K562 (cell line): ENCODE data around the gene WDR46. TPM values are rescaled to one million over a fixed set of nuclear protein-coding genes. Genes with fewer than 3 reads are reported as not detected.

Experiments used
- GTF2A2 ChIP-seq: IDR thresholded peaks from 2 replicates; pipeline ENCODE4 v1.6.1; 2016; ENCODE audit warnings: mild to moderate bottlenecking, missing genetic modification characterization, missing compliant biosample characterization
- HDAC1 ChIP-seq, 2 experiments: fragments of 450-650 bp; IDR thresholded peaks; 2 replicates each; pipeline ENCODE4 v1.6.1; 2016 to 2017; ENCODE audit warnings: inconsistent platforms in 1 of 2, mild to moderate bottlenecking in 1 of 2, moderate library complexity in 1 of 2
- HNRNPUL1 ChIP-seq: fragments of 200-400 bp; formaldehyde crosslinking; IDR thresholded peaks from 2 replicates; pipeline ENCODE4 v1.6.1; 2017; ENCODE audit warnings: low read length
- JUN ChIP-seq, 2 experiments: sonication (generic) in 1 of 2; formaldehyde crosslinking in 1 of 2; IDR thresholded peaks; 2 replicates each; pipeline versions ENCODE4 v1.6.1 to v1.8.0; 2012 to 2022; ENCODE audit warnings: borderline replicate concordance in 2 of 2, mild to moderate bottlenecking in 2 of 2, improper control_type of control experiment in 1 of 2, low read depth in 1 of 2, low read length in 1 of 2, missing genetic modification reagents in 1 of 2
- MEF2A ChIP-seq: IDR thresholded peaks from 2 replicates; pipeline ENCODE4 v1.6.1; 2011; ENCODE audit warnings: low read depth, mild to moderate bottlenecking, low read length, moderate library complexity; ENCODE audit not compliant: control insufficient read depth
- MTF1 ChIP-seq: fragments of 250-450 bp; sonication (Bioruptor Pico); IDR thresholded peaks from 2 replicates; pipeline ENCODE4 v1.9.0; 2021; ENCODE audit warnings: moderate library complexity, mild to moderate bottlenecking, inconsistent platforms, borderline replicate concordance
- MXI1 ChIP-seq: IDR thresholded peaks from 2 replicates; pipeline ENCODE4 v1.6.1; 2011; ENCODE audit warnings: low read depth, mild to moderate bottlenecking, improper control_type of control experiment, low read length
- NONO ChIP-seq, 2 experiments: fragments of 200-400 bp in 1 of 2; fragments of 450-650 bp in 1 of 2; formaldehyde crosslinking in 1 of 2; IDR thresholded peaks; 2 replicates each; pipeline ENCODE4 v1.6.1; 2017; ENCODE audit warnings: low read depth in 2 of 2, mild to moderate bottlenecking in 2 of 2, moderate library complexity in 2 of 2, low read length in 1 of 2
- RFX7 ChIP-seq: fragments of 250-450 bp; sonication (Bioruptor Pico); IDR thresholded peaks from 2 replicates; pipeline ENCODE4 v1.5.1; 2021; ENCODE audit warnings: mild to moderate bottlenecking
- SAP30 ChIP-seq: fragments of 200-600 bp; sonication (generic); IDR thresholded peaks from 2 replicates; pipeline ENCODE4 v1.6.1; 2012; ENCODE audit warnings: borderline replicate concordance, low read depth, mild to moderate bottlenecking, moderate library complexity, low read length, control low read depth, inconsistent platforms; ENCODE audit not compliant: insufficient read depth, poor library complexity, severe bottlenecking
- SIN3A ChIP-seq, 2 experiments: fragments of 150-350 bp in 1 of 2; IDR thresholded peaks; 2 replicates each; pipeline ENCODE4 v1.6.1; 2011 to 2016; ENCODE audit warnings: borderline replicate concordance in 2 of 2, low read depth in 2 of 2, low read length in 2 of 2, mild to moderate bottlenecking in 2 of 2, moderate library complexity in 2 of 2; ENCODE audit not compliant: control insufficient read depth in 1 of 2
- SIRT6 ChIP-seq: IDR thresholded peaks from one replicate; pipeline ENCODE4 v1.6.1; 2012; ENCODE audit warnings: low read depth, mild to moderate bottlenecking, control low read depth, inconsistent platforms, low read length, moderate library complexity
- SMARCA5 ChIP-seq: fragments of 450-650 bp; IDR thresholded peaks from 2 replicates; pipeline ENCODE4 v1.6.1; 2016
- SMC3 ChIP-seq: conservative IDR thresholded peaks from 2 replicates; pipeline ENCODE4 v1.6.1; 2011; ENCODE audit warnings: low read depth, low read length, improper control_type of control experiment; ENCODE audit not compliant: insufficient read depth
- polyA plus RNA-seq, 8 experiments: library from polyadenylated mRNA; depleted of rRNA in 4 of 8; stranded (reverse) in 5 of 8; unstranded in 3 of 8; fragments of >200 nt; fragmentation: Nextera tagmentation in 2 of 8; fragmentation: Illumina TruSeq in 1 of 8; extraction: Ambion mirVana in 2 of 8; extraction: Trizol in 1 of 8; gene quantifications; 2 replicates each; pipeline versions ENCODE4 v1.2.1 to v1.2.3, GENCODE V29; 2011 to 2014; ENCODE audit warnings: inconsistent platforms in 1 of 8, missing spikeins in 1 of 8
- total RNA-seq, 7 experiments: library from RNA; depleted of rRNA in 6 of 7; stranded (reverse); fragments of >200 nt in 6 of 7; fragmentation: Illumina TruSeq in 2 of 7; extraction: Trizol in 2 of 7; gene quantifications; 2 replicates each; pipeline versions ENCODE4 v1.2.1 to v1.2.3, GENCODE V29; 2011 to 2021; ENCODE audit warnings: low replicate concordance in 1 of 7
- TF ChIP-seq, protein P1 (sequence below): sonication (generic); formaldehyde crosslinking; IDR thresholded peaks from 2 replicates; pipeline ENCODE4 v1.8.0; 2023; ENCODE audit warnings: mild to moderate bottlenecking, missing genetic modification reagents
- TF ChIP-seq, protein P2 (sequence below): sonication (generic); IDR thresholded peaks from 2 replicates; pipeline ENCODE4 v1.6.1; 2016

The WDR46 gene
- total and polyA plus RNA-seq, 9 of the 15 experiments (the other 6 are each of a cell fraction or from before 2014, with no cell fraction given) = 8.9 to 146 (median 93.1) TPM

DNA sequence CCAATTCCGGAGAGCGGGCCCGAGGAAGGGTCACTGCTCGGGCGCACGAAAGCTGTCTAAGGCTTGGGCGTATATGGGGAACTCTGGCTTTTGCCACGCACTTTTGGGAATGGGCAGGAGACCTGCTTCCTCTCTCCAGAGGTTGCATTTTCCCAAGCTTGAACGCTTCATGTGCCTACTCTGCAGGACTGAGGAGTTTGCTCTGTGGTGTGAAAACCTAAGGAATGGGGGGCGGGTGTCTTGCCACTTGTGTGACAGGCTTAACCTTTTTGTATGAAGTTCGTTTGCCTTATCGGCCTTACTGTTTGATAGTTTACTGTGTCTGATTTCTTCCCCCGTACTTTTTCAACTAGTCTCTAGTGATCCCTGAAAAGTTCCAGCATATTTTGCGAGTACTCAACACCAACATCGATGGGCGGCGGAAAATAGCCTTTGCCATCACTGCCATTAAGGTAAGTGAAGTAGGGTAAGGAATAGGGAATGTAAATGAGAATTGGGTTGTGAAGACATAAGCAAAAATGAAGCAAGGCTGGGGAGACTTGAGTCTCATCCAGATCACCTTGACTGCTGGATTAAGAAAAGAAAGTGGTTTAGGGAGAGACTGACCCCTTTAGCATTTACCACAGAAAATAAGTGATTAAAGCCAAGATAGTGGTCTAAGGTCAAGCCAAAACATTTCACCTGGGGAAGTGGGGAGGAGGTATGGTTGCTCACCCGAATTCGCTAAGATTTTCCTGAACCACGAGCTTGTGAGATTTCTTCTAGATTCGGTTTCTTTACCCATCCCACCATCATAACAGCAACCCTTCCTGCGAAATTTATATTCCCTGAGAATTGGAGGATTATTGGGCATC is 16.5 kb downstream of the WDR46 start (continued):
- peak; percentile 74 for TF ChIP-seq HNRNPUL1
- TF ChIP-seq SAP30 = peak; percentile 88
- TF ChIP-seq MTF1 (CRISPR knock-in tag) = 0 out of 2 replicates have a peak, but pooled peaks have one; percentile 11
- TF ChIP-seq, protein P1, sequence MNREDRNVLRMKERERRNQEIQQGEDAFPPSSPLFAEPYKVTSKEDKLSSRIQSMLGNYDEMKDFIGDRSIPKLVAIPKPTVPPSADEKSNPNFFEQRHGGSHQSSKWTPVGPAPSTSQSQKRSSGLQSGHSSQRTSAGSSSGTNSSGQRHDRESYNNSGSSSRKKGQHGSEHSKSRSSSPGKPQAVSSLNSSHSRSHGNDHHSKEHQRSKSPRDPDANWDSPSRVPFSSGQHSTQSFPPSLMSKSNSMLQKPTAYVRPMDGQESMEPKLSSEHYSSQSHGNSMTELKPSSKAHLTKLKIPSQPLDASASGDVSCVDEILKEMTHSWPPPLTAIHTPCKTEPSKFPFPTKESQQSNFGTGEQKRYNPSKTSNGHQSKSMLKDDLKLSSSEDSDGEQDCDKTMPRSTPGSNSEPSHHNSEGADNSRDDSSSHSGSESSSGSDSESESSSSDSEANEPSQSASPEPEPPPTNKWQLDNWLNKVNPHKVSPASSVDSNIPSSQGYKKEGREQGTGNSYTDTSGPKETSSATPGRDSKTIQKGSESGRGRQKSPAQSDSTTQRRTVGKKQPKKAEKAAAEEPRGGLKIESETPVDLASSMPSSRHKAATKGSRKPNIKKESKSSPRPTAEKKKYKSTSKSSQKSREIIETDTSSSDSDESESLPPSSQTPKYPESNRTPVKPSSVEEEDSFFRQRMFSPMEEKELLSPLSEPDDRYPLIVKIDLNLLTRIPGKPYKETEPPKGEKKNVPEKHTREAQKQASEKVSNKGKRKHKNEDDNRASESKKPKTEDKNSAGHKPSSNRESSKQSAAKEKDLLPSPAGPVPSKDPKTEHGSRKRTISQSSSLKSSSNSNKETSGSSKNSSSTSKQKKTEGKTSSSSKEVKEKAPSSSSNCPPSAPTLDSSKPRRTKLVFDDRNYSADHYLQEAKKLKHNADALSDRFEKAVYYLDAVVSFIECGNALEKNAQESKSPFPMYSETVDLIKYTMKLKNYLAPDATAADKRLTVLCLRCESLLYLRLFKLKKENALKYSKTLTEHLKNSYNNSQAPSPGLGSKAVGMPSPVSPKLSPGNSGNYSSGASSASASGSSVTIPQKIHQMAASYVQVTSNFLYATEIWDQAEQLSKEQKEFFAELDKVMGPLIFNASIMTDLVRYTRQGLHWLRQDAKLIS (CRISPR knock-in tag) = peak; percentile 10; the same call in 1 of the 2 replicates
- TF ChIP-seq JUN (IDR thresholded peaks at IDR 0.05; ENCODE audit: borderline replicate concordance, low read depth, low read length) = no peak
- TF ChIP-seq JUN (CRISPR knock-in tag; IDR thresholded peaks at IDR 0.05; ENCODE audit: borderline replicate concordance) = no peak
- peak in 1 of 2 experiments; percentile 11; a peak in 1 of 4 replicates for TF ChIP-seq NONO (IDR thresholded peaks at IDR 0.05; ENCODE audit: low read depth in 2 of 2, low read length in 1 of 2)
- TF ChIP-seq SMC3 = 0 out of 2 replicates have a peak, but pooled peaks have one; percentile 16
- 0 out of 2 replicates have a peak, but pooled peaks have one; percentile 14 for TF ChIP-seq MEF2A
- TF ChIP-seq, protein P2, sequence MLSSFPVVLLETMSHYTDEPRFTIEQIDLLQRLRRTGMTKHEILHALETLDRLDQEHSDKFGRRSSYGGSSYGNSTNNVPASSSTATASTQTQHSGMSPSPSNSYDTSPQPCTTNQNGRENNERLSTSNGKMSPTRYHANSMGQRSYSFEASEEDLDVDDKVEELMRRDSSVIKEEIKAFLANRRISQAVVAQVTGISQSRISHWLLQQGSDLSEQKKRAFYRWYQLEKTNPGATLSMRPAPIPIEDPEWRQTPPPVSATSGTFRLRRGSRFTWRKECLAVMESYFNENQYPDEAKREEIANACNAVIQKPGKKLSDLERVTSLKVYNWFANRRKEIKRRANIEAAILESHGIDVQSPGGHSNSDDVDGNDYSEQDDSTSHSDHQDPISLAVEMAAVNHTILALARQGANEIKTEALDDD = peak; percentile 58; the same call in 1 of the 2 replicates
- TF ChIP-seq SMARCA5 = 0 out of 2 replicates have a peak, but pooled peaks have one; percentile 2
- peak; percentile 31; the same call in 1 of the 2 replicates for TF ChIP-seq GTF2A2 (tag)
- 0 out of 2 replicates have a peak, but pooled peaks have one; percentile 15 for TF ChIP-seq RFX7 (CRISPR knock-in tag)
- TF ChIP-seq SIN3A (IDR thresholded peaks at IDR 0.05; ENCODE audit: borderline replicate concordance in 2 of 2, control insufficient read depth in 1 of 2, low read depth in 2 of 2, low read length in 2 of 2) = peak; percentile 24 to 44; a peak in 2 of 4 replicates
- peak; percentile 26 for TF ChIP-seq SIRT6
- TF ChIP-seq MXI1 = peak; percentile 14; the same call in 1 of the 2 replicates
- peak in 1 of 2 experiments; percentile 6; a peak in 1 of 4 replicates for TF ChIP-seq HDAC1 (IDR thresholded peaks at IDR 0.05)
